Stimulated activated CD4-positive, alpha-beta T cell treated with anti-CD3 and anti-CD28 coated beads, Interleukin-15, amount 100 ng/mL, for 48 hours (primary cell): ENCODE results near the gene GPR82.
"Not testable (repeated sequence)": the region's sequence is repeated elsewhere in the genome, so short reads cannot be mapped to it uniquely, and the experiment has no call there.

Experiments used
- DNase-seq, 2 donors: peaks; one replicate each; pipeline ENCODE4 v3.0.0-alpha.2; 2020; ENCODE audit warnings: low read depth in 2 of 2

GPR82 gene, protein sequence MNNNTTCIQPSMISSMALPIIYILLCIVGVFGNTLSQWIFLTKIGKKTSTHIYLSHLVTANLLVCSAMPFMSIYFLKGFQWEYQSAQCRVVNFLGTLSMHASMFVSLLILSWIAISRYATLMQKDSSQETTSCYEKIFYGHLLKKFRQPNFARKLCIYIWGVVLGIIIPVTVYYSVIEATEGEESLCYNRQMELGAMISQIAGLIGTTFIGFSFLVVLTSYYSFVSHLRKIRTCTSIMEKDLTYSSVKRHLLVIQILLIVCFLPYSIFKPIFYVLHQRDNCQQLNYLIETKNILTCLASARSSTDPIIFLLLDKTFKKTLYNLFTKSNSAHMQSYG

GRCh38 chrX:41723826-41724225, at the start of gene GPR82:
Gene GPR82, plus strand, starts transcription at chrX:41724181. Its CDS starts 2,846 bp downstream, at chrX:41727027.
- no peak for DNase-seq

DNA sequence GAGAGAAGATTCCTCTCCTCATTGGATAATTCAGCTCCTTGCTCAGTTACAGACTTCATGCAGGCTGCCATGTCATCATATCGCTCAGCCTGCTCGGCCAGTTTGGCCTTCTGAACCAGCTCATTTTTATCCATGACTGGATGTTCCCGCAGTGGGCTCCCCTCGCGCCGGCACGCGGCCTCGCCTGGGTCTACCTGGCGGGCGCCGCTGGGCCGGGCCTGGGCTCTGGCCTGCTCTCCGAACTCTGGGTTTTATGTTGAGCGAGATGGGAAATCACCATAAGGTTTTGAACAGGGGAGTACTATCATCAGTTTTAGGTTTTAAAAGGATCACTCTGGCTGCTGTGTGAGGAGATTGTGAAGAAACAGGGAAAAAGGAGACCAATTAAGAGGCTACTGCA, 47.6 kb upstream of the GPR82 start:
- not testable (repeated sequence) for DNase-seq

- no peak for DNase-seq
Measured at GRCh38 chrX:41677183-41678060, 46.6 kb upstream of the GPR82 start.

- DNase-seq = no peak
Measured at GRCh38 chrX:41684138-41684537, 39.8 kb upstream of the GPR82 start.

DNA sequence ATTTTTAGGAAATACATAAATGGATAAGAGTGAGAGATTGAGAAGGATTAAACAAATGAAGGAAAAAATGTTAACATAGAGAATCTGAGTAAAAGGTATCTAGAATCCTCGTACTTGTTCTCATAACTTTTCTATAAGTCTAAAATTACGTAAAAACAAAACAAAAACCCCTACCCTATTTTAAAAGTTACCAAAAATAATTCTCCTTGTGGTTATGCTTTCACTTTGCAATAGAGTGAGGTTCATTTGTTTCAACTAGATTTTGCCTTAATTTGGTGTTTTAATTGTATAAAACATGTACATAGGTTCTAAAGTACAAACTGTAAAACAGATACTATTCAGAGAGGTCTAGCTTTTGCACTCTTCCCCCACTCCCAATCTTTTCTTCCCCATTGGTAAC, 39.0 kb upstream of the GPR82 start:
- DNase-seq = no peak

- no peak for DNase-seq
Measured at GRCh38 chrX:41686788-41687187, 37.2 kb upstream of the GPR82 start.

DNA sequence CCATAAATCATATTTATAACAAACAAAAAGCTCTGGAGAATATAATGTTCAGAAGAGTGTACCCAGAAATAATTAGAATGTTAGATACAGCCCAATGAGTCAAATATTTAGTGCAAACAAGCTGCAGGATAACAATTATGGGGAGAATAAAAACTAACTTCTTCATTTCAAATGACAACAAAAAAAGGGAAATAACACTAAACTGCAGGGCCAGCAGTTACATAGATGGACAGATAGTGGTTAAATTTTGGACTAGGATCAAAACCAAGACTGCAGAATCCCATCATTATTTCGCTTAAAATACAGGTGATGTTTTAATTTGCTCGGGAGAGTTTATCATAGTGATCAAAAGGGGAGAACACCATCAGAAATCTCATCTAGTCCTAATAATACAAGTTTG, 35.8 kb upstream of the GPR82 start:
- no peak for DNase-seq

GRCh38 chrX:41688835-41689234, 35.1 kb upstream of the GPR82 start, which contains the start of gene GPR34:
Gene GPR34, plus strand, starts transcription at chrX:41688973. Its CDS starts 6,661 bp downstream, at chrX:41695634.
- DNase-seq = no peak

DNA sequence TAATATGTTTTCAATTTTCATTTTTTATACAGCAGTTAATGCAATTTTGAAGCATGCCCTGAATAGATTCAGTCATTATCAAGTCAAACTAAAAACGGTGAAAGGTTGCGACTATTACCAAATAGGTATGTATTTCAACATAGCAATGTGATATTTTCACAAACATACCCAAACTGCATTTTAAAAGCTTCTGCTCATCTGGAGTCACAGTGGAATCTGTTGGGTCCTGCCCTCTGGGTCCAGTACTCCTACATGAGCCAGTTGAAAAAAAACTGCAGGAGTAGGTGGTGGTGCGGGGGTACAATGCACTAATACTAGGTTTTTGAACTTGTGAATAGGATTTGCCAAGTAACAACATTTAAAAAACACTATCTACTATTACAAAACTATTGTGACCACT, 34.3 kb upstream of the GPR82 start:
- no peak for DNase-seq

DNA sequence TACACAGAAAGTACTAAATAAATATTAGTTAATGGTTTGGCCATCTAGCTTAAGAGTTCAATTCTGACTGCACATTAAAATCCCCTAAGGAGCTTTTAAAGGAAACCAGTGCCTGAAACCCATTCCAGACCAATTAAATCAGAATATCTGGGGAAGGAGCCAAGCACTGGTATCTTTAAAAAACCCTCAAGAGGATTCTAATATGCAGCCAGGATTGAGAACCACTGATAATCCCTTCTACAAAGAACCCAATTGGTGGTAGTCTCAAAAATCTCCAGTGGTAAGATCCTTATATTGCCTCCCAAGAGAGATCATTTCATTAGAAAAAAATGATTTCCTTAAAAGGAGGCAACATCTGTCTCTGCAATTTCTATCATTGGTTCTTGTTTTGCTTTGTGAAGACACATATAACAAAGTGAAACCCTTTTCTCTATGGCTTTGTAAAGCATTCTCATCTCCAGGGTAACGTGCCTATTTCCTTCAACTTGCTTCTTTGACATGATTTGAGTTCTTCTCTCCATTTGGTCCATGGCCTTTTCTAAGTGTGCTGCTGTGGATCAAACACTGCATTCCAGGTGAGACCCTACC, 31.7 kb upstream of the GPR82 start:
- DNase-seq = no peak

- DNase-seq = no peak
Measured at GRCh38 chrX:41693024-41693423, 31.0 kb upstream of the GPR82 start.

DNA sequence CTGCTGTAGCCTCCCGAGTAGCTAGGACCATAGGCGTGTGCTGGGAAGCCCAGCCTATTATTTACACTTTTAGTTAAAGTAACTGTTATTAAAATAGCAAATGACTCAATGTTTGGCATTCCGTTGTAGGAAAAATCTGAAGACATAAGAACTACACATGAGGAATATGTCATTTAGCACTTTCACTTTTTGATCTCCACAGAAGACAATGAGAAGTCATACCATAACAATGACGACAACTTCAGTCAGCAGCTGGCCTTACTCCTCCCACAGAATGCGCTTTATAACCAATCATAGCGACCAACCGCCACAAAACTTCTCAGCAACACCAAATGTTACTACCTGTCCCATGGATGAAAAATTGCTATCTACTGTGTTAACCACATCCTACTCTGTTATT, 28.6 kb upstream of the GPR82 start:
- DNase-seq = no peak

- DNase-seq = no peak
Measured at GRCh38 chrX:41703574-41704029, 20.4 kb upstream of the GPR82 start.

DNA sequence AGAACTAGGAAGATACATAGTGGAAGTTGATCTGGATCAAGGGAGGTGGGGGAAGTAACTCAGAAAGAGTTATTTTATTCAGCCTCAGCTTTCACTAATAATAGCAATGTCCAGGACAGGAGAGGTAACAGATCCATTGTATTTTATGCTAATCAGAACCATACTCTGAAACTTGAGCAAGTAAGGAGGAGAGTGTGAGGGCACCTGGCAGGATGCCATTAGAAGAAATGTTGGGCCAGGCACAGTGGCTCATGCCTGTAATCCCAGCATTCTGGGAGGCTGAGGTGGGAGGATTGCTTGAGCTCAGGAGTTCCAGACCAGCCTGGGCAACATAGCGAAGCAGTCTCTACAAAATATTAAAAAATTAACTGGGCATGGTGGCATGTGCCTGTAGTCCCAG, 18.9 kb upstream of the GPR82 start:
- no peak for DNase-seq

- no peak for DNase-seq
Measured at GRCh38 chrX:41705680-41706374, 18.2 kb upstream of the GPR82 start.

- DNase-seq = no peak
Measured at GRCh38 chrX:41707218-41707617, 16.8 kb upstream of the GPR82 start.

DNA sequence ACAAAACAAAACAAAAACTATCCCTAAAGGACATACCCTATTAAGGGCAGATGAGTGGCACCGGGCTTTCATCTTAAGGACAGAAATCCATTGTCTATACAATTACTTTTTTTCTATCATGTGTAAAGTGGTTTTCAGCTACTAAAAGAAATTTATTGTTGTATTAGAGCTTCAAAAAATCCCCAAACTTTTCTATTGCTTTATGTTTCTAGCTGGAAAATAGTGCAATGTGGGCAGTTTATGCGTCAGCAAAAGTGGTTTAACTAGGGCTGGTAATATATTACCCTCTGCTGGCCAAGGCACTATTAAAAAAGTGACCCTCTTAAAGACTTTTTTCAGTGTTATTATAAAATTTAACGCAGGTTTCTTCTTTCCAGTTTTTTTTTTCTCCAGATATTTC, 15.5 kb upstream of the GPR82 start:
- DNase-seq = no peak

DNA sequence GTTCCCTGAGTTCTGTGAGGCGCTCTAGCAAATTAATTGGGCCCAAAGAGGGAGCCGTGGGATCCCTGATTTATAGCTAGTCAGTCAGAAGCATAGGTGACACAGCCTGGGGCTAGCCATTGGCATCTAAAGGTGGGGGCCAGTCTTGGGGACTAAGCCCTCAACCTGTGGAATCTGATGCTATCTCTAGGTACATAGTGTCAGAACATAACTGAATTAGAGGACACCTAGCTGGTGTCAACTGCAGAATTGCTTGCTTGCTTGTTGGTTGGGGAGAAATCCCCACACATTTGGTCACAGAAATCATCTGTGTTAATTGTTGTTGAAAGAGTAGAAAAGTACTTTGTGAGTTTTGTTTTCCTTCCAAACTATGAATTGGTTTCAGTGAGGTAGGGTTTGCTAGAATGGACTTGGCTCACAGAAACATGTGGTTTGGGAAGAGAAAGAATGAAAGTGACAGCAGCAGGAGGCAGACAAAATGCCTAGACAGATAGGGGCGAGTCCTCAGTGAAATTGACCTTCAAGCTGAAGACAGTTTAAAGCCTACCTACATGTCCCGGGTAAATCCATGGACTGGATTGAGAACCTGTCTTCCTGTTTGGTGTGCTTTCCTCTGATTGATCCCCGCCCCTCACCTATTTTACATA, 12.8 kb upstream of the GPR82 start:
- DNase-seq = no peak

DNA sequence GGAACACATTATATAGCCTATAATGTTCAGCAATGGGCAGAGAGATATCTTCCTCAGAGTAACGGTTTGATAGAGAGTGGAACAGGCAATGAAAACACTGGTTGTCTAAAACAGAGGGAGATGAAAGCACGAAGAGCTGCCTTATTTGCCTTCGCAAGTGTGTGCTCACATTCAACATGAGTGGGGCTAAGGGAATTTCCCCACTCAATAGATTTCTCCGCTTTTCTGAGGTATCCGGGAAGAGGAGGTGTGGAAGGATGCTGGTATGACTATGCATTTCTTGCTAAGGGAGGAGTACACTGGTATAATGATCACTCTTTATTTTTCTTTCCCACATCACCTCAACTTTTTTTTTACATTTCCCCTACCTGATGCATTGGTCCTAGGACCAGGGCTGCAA, 7.8 kb upstream of the GPR82 start:
- DNase-seq = no peak

GRCh38 chrX:41716767-41717473, 7.1 kb upstream of the GPR82 start:
- no peak for DNase-seq
